H1 (cell line): Measurements from ENCODE around the gene ABHD14A. TPM values are rescaled to one million over a fixed set of nuclear protein-coding genes. Genes with fewer than 3 reads are reported as not detected.

ENCODE experiments used
- CTCF ChIA-PET: fragments of 300-600 bp; sonication (Branson Sonifier 250); formaldehyde crosslinking; loops from one replicate; lab custom pipeline; 2021; ENCODE audit not compliant: partially characterized antibody; lab: Charles Lee
- POLR2A ChIA-PET: fragments of 300-600 bp; sonication (Branson Sonifier 250); formaldehyde crosslinking; loops from one replicate; lab custom pipeline; 2021; ENCODE audit warnings: inconsistent platforms; ENCODE audit not compliant: partially characterized antibody; lab: Charles Lee
- DNase-seq, 2 experiments: peaks; one replicate each; pipeline versions ENCODE4 v3.0.0 to v3.0.0-alpha.2; 2010 to 2022; ENCODE audit warnings: low spot score in 2 of 2, low read depth in 1 of 2, mixed read lengths in 1 of 2
- FAIRE-seq: peaks from 2 replicates; lab custom pipeline; 2011; peaks lifted over from hg19 to GRCh38; lab: Jason Lieb, UNC
- H2AFZ ChIP-seq: 2 replicates; pipeline ENCODE4 v1.8.1; 2012; ENCODE audit warnings: low read length, inconsistent platforms
- H2AK5ac ChIP-seq: 2 replicates; pipeline ENCODE4 v1.6.1; 2013; ENCODE audit warnings: low read depth, low read length
- H2BK120ac ChIP-seq: replicated peaks from 2 replicates; pipeline ENCODE3; 2013; ENCODE audit warnings: low read depth, low read length, inconsistent platforms
- H2BK12ac ChIP-seq: 2 replicates; pipeline ENCODE4 v1.6.1; 2013; ENCODE audit warnings: low read depth, low read length
- H2BK15ac ChIP-seq: 2 replicates; pipeline ENCODE4 v1.6.1; 2013; ENCODE audit warnings: low read length
- H2BK20ac ChIP-seq: 2 replicates; pipeline ENCODE4 v1.6.1; 2013; ENCODE audit warnings: low read length
- H2BK5ac ChIP-seq: 2 replicates; pipeline ENCODE4 v1.6.1; 2013; ENCODE audit warnings: low read depth, low read length
- H3K14ac ChIP-seq: 2 replicates; pipeline ENCODE4 v1.6.1; 2013; ENCODE audit warnings: inconsistent platforms; ENCODE audit not compliant: insufficient read length
- H3K18ac ChIP-seq: 2 replicates; pipeline ENCODE4 v1.6.1; 2013; ENCODE audit warnings: low read length; ENCODE audit errors: extremely low read depth
- H3K23ac ChIP-seq: 2 replicates; pipeline ENCODE4 v1.6.1; 2013; ENCODE audit warnings: inconsistent platforms; ENCODE audit not compliant: insufficient read length
- H3K23me2 ChIP-seq: 2 replicates; pipeline ENCODE4 v1.6.1; 2013; ENCODE audit warnings: low read depth, low read length
- H3K27ac ChIP-seq: 2 replicates; pipeline ENCODE4 v1.6.1; 2011; ENCODE audit warnings: low read depth, low read length, inconsistent platforms
- H3K27me3 ChIP-seq, 4 experiments: replicated peaks in 1 of 4; 1 replicate in 1 of 4; 2 replicates in 3 of 4; pipeline versions ENCODE4 v1.6.1 to v1.8.1; 2011 to 2013; ENCODE audit warnings: low read length in 3 of 4, mild to moderate bottlenecking in 3 of 4, inconsistent platforms in 2 of 4, mixed read lengths in 2 of 4, moderate library complexity in 1 of 4; ENCODE audit not compliant: control insufficient read depth in 3 of 4, insufficient read depth in 3 of 4; ENCODE audit errors: extremely low read depth in 1 of 4
- H3K36me3 ChIP-seq, 4 experiments: 2 replicates each; pipeline versions ENCODE4 v1.6.1 to v1.8.1; 2011 to 2013; ENCODE audit warnings: mild to moderate bottlenecking in 4 of 4, low read length in 3 of 4, moderate library complexity in 2 of 4, control low read depth in 1 of 4, inconsistent platforms in 1 of 4; ENCODE audit not compliant: insufficient read depth in 4 of 4, control insufficient read depth in 2 of 4
- H3K4ac ChIP-seq: replicated peaks from 2 replicates; pipeline ENCODE3; 2013; ENCODE audit warnings: low read length, low read depth, mixed read lengths, inconsistent platforms; ENCODE audit not compliant: insufficient read length
- H3K4me1 ChIP-seq, 4 experiments: replicated peaks in 1 of 4; 1 replicate in 1 of 4; 2 replicates in 3 of 4; pipeline versions ENCODE4 v1.6.1 to v1.8.1; 2011 to 2013; ENCODE audit warnings: low read length in 3 of 4, inconsistent platforms in 2 of 4, mixed read lengths in 1 of 4; ENCODE audit not compliant: insufficient read depth in 4 of 4, control insufficient read depth in 3 of 4
- H3K4me2 ChIP-seq, 2 experiments: 2 replicates each; pipeline versions ENCODE4 v1.6.1 to v1.8.1; 2011 to 2013; ENCODE audit warnings: low read depth in 2 of 2, low read length in 2 of 2, control low read depth in 1 of 2, inconsistent platforms in 1 of 2, mild to moderate bottlenecking in 1 of 2; ENCODE audit not compliant: insufficient read depth in 1 of 2
- H3K4me3 ChIP-seq, 4 experiments: fragments of 200-600, 300-600 bp in 1 of 4; sonication (generic), shearing (Covaris generic), sonication (Bioruptor Twin) in 1 of 4; 2 replicates each; pipeline versions ENCODE4 v1.5.1 to v1.8.1; 2011 to 2016; ENCODE audit warnings: low read length in 4 of 4, low read depth in 3 of 4, control low read depth in 2 of 4, inconsistent platforms in 2 of 4, mild to moderate bottlenecking in 2 of 4, mixed read lengths in 1 of 4, moderate library complexity in 1 of 4; ENCODE audit not compliant: insufficient read depth in 2 of 4; ENCODE audit errors: extremely low read depth in 1 of 4
- H3K56ac ChIP-seq: replicated peaks from 2 replicates; pipeline ENCODE3; 2013; ENCODE audit warnings: low read depth, mild to moderate bottlenecking, mixed read lengths, low read length, inconsistent platforms; ENCODE audit not compliant: insufficient read length
- H3K79me1 ChIP-seq: 2 replicates; pipeline ENCODE4 v1.6.1; 2013; ENCODE audit warnings: low read depth, low read length, control low read depth
- H3K79me2 ChIP-seq, 2 experiments: 2 replicates each; pipeline versions ENCODE4 v1.6.1 to v1.8.1; 2012 to 2013; ENCODE audit warnings: low read length in 2 of 2, mild to moderate bottlenecking in 2 of 2, inconsistent platforms in 1 of 2; ENCODE audit not compliant: insufficient read depth in 2 of 2, control insufficient read depth in 1 of 2
- H3K9ac ChIP-seq, 4 experiments: replicated peaks in 1 of 4; 1 replicate in 1 of 4; 2 replicates in 3 of 4; pipeline versions ENCODE4 v1.6.1 to v1.8.1; 2011 to 2013; ENCODE audit warnings: low read depth in 3 of 4, low read length in 3 of 4, control low read depth in 2 of 4, mild to moderate bottlenecking in 2 of 4, moderate library complexity in 2 of 4, inconsistent platforms in 1 of 4; ENCODE audit errors: extremely low read depth in 1 of 4
- H3K9me3 ChIP-seq, 2 experiments: 2 replicates each; pipeline versions ENCODE4 v1.6.1 to v1.8.1; 2012 to 2013; ENCODE audit warnings: mild to moderate bottlenecking in 2 of 2, moderate library complexity in 2 of 2, control low read depth in 1 of 2, inconsistent platforms in 1 of 2, low read depth in 1 of 2, low read length in 1 of 2, mixed read lengths in 1 of 2; ENCODE audit not compliant: insufficient read depth in 2 of 2
- H4K20me1 ChIP-seq, 2 experiments: replicated peaks in 1 of 2; 2 replicates each; pipeline versions ENCODE3 to v1.8.1; 2011 to 2013; ENCODE audit warnings: inconsistent platforms in 2 of 2, low read length in 2 of 2, mild to moderate bottlenecking in 1 of 2; ENCODE audit not compliant: insufficient read depth in 2 of 2, control insufficient read depth in 1 of 2
- H4K5ac ChIP-seq: 2 replicates; pipeline ENCODE4 v1.6.1; 2013; ENCODE audit warnings: low read length, low read depth, mixed read lengths, inconsistent platforms; ENCODE audit not compliant: insufficient read length
- H4K8ac ChIP-seq: 2 replicates; pipeline ENCODE4 v1.8.0; 2013; ENCODE audit warnings: mild to moderate bottlenecking, moderate library complexity, low read length, inconsistent platforms; ENCODE audit not compliant: insufficient read depth; ENCODE audit errors: extremely low read depth
- H4K91ac ChIP-seq: replicated peaks from 2 replicates; pipeline ENCODE3; 2013; ENCODE audit warnings: low read length, mixed read lengths, inconsistent platforms; ENCODE audit not compliant: insufficient read length
- BCL11A ChIP-seq, 2 experiments: IDR thresholded peaks; one replicate each; pipeline ENCODE4 v1.6.1; 2011; ENCODE audit warnings: low read depth in 2 of 2, low read length in 2 of 2, mild to moderate bottlenecking in 2 of 2
- RFX5 ChIP-seq: IDR thresholded peaks from 2 replicates; pipeline ENCODE4 v1.6.1; 2011; ENCODE audit warnings: low read depth, low read length, improper control_type of control experiment, borderline replicate concordance
- RNF2 ChIP-seq: fragments of 200-900, 300-1000 bp; sonication (generic); IDR thresholded peaks from 2 replicates; pipeline ENCODE4 v1.7.1; 2016; ENCODE audit warnings: borderline replicate concordance, low read depth, mild to moderate bottlenecking, antibody characterized with exemption, low read length; ENCODE audit not compliant: poor library complexity, severe bottlenecking; ENCODE audit errors: missing control alignments
- SIN3A ChIP-seq, 2 experiments: IDR thresholded peaks in 1 of 2; conservative IDR thresholded peaks in 1 of 2; 2 replicates each; pipeline ENCODE4 v1.6.1; 2011 to 2012; ENCODE audit warnings: low read length in 2 of 2, improper control_type of control experiment in 1 of 2, low read depth in 1 of 2, mild to moderate bottlenecking in 1 of 2
- TAF7 ChIP-seq: optimal IDR thresholded peaks from 2 replicates; pipeline ENCODE3; 2011; ENCODE audit warnings: low read depth, mild to moderate bottlenecking, inconsistent platforms, low read length, moderate library complexity, borderline replicate concordance
- WGBS, 2 experiments: shearing (Covaris generic) in 1 of 2; methylation state at CpG; one replicate each; pipeline versions ENCODE4 v1.1.6 to v1.1.7; 2013 to 2015; ENCODE audit warnings: low lambda C conversion rate in 2 of 2, mixed read lengths in 2 of 2, inconsistent platforms in 1 of 2, low coverage in 1 of 2, missing lambda C conversion rate in 1 of 2; ENCODE audit not compliant: insufficient replicate concordance in 2 of 2, insufficient coverage in 1 of 2, insufficient read length in 1 of 2; ENCODE audit errors: extremely low coverage in 1 of 2, missing lambda C conversion rate in 1 of 2; 5-methylcytosine and 5-hydroxymethylcytosine counted together
- polyA plus RNA-seq, 7 experiments: library from polyadenylated mRNA; depleted of rRNA in 3 of 7; stranded (reverse) in 5 of 7; unstranded in 2 of 7; fragments of >200 nt in 5 of 7; fragments of 200-250 nt in 2 of 7; gene quantifications; 1 replicate in 5 of 7; 2 replicates in 1 of 7; 4 replicates in 1 of 7; pipeline versions ENCODE4 v1.2.1 to v1.2.3, GENCODE V29; 2011 to 2013; ENCODE audit warnings: missing spikeins in 2 of 7, mixed read lengths in 2 of 7
- total RNA-seq: library from RNA; stranded (reverse); fragmentation: NEBNext Ultra II Directional; extraction: Animal tissue kit (Norgen Biotek cat#: 25700); gene quantifications from 2 replicates; pipeline ENCODE4 v1.2.1, GENCODE V29; 2021

The ABHD14A gene
- total and polyA plus RNA-seq, 2 of the 8 experiments (the other 6 are each of a cell fraction or from before 2014, with no cell fraction given), result 4.6 to 9.8 TPM

GRCh38 chr3:52015438-52016228 is 40.8 kb downstream of the ABHD14A start:
- Histone ChIP-seq H3K79me2 (no peaks in the 10 kb centered on the region), H2AK5ac (no peak overlapping the region), H3K4me3 (no peak overlapping the region), H4K8ac (no peak overlapping the region), H2AFZ (no peak overlapping the region), H3K4ac (no peak overlapping the region), H3K18ac (no peak overlapping the region; the same call in 1 of the 2 replicates), H3K4me2 (no peak overlapping the region), H3K9me3 (no peaks in the 10 kb centered on the region), H3K27me3 (no peaks in the 10 kb centered on the region; a peak in 1 of 7 replicates), H3K79me1 (no peaks in the 10 kb centered on the region), H2BK120ac (no peak overlapping the region), H3K56ac (no peak overlapping the region), H3K36me3 (no peaks in the 10 kb centered on the region), H3K4me1 (no peaks in the 10 kb centered on the region; a peak in 1 of 7 replicates), H3K23me2 (peaks cover 3% of the 10 kb centered on the region), H3K14ac (no peak overlapping the region), H2BK15ac (no peak overlapping the region), H4K5ac (no peak overlapping the region), H4K91ac (no peak overlapping the region), H3K27ac (no peak overlapping the region), H2BK5ac (no peak overlapping the region), H3K23ac (no peak overlapping the region), H4K20me1 (peaks cover 0 to 1% of the 10 kb centered on the region in 2 experiments), H2BK20ac (no peak overlapping the region), H3K9ac (no peak overlapping the region), H2BK12ac (peak overlapping the region; percentile 75; the same call in 1 of the 2 replicates)
- WGBS, 2 experiments, result 80% methylated on average over 13 of the region's 13 CpGs; no CpG with 5 or more reads in 1 of the 2 experiments
- ChIA-PET CTCF (interaction anchor here (1.1 to 24.7 kb wide), 12 partner anchors 10 to 134 kb away, joined by 3 to 984 read pairs (median 9); partner anchors contain the start of gene DUSP7), POLR2A (interaction anchor here (0.5 to 6.3 kb wide), 11 partner anchors 10 to 152 kb away, joined by 3 to 59 read pairs (median 4); partner anchors contain the start of genes DUSP7, POC1A and RPL29)
- DNase-seq, result no peak
- FAIRE-seq, result no peak
- no peak for TF ChIP-seq SIN3A (conservative IDR thresholded peaks at IDR 0.05 in 1 of 2, IDR thresholded peaks at IDR 0.05 in 1 of 2; ENCODE audit: low read depth in 1 of 2, low read length in 2 of 2)
- no peak for TF ChIP-seq TAF7
- no peak for TF ChIP-seq RNF2
- no peak for TF ChIP-seq BCL11A (IDR thresholded peaks at IDR 0.05; ENCODE audit: low read depth in 2 of 2, low read length in 2 of 2)
- no peak for TF ChIP-seq RFX5
